Umbilical cord (tissue), 2 donors: ENCODE data around the gene CDH22. TPM values are rescaled to one million over a fixed set of nuclear protein-coding genes. Genes with fewer than 3 reads are reported as not detected.

Experiments
- DNase-seq: peaks from one replicate; pipeline ENCODE4 v3.0.0-alpha.2; 2015; ENCODE audit warnings: low spot score
- total RNA-seq: library from RNA; depleted of rRNA; stranded (reverse); fragments of >200 nt; gene quantifications from one replicate; pipeline ENCODE4 v1.2.3, GENCODE V29; 2014; ENCODE audit warnings: low replicate concordance; ENCODE audit not compliant: insufficient read depth

Gene CDH22
- total RNA-seq, 1 donor from 2014 or later, result 0.24 TPM

DNA sequence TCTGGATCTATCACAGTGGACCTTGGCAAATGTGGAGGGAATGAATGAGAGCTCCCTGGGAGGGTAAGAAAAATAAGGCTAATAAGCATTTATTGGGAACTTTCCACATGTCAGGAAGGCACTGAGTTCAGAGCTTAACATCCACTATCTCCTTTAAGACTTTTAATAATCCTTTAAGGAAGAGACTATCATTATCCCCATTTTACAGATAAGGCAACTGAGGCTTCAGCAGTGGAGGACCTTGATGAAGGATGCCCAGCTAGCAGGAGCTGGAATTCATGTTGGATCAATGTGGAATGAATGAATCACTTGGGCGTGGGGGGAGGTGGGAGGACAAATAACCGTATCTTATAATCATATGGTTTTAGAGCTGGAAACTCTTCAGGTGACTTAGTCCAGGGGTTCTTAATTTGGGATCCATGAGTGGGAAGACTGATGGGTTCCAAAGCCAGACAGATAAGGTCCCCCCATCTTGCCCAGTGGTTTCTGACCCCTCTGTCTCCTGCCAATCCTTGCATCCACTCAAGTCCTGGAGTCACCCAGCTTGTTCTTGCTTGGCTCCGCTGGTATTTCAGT, 135.2 kb downstream of the CDH22 start:
- DNase-seq, result no peak

DNA sequence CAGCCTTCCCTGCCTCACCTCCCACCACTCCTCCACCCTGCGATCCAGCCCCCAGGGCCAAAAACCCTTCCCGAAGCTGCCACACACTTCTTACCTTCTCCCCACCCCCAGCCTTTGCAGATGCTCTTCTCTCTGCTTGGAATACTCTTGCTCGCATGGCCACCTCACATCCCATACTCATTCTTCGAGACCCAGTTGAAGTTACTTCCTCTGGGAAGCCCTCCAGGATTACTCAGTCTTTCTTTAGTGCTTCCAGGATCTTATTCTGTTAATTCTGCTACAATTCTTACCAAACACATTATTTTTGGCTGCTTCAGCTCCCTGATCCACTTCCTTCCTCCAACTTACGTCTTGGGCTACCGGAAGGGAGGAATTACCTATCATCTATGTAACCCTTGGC, 135.8 kb downstream of the CDH22 start:
- DNase-seq, result no peak

DNA sequence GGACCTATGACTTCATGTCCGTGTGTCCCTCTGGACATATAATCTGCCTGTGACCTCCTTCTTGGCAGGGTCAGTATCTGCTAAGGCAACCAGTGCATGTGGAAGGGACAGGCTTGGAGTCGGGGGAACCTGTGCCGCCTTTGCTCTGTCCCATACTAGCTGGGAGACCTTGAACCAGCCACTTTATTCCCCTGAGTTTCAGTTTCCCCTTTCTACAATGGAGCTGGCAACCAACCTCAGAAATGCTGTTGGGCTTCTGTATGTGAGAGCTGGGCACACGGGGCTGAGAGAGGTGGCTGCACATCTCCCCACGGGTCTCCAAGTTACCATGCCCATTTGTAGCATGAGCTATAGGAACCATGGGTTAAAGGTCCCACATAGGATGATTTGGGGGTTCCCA, 136.4 kb downstream of the CDH22 start:
- no peak for DNase-seq

DNA sequence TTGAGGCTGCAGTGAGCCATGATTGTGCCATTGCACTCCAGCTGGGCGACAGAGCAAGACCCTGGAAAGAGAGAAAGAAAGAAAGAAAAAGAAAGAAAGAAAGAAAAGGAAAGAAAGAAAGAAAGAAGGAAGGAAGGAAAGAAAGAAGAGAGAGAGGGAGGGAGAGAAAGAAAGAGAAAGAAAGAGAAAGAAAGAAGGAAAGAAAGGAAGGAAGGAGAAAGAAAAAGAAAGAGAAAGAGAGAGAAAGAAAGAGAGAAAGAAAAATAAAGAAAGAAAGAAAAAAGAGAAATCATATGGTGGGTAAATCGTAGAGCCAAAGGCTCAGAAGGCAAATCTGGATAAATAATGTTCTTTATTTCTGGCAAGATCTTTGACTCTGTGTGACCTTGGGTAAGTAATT, 136.8 kb downstream of the CDH22 start:
- no peak for DNase-seq

DNA sequence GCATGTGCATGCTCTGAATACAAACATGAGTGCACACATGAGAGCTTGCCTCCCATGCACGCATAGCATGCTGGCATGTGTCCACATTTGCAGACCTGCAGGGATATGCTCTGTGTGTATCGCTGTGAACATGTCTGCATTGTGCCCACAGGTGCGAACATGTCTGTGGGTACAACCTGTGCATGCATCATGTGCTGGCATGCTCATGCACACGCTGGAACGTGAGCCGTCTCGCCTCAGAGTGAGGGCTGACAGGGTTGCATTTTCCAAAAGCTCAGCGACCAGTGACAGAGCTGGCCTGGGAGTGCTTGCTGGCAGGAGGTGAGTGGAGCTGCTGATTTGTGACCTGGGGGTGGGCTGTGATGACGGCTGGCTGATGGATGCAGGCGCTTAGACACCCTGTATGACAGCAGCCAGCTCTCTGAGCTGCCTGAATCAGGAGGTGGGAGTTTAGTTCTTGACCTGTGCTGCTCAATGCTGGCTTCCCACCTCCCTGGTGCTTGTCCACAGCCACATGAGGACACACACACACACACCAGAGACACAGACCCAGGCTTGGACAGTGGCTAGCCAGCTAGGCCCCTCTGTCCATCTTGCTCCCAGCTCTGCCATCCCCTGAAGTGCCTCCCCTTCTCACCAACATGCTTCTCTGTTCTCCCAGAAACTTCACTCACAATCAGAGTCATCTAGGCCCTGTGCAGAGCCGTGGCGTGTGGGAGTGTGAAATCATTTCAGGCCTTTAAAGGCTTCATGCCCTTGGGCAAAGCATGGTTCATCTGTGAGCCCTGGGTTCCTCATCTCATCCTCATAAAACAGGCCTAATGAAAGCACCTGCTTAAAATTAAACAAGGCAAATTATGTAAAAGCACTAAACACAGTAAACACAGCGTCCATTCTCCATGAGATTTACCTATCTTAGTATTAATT, 138.8 kb downstream of the CDH22 start:
- peak; percentile 8 for DNase-seq

DNA sequence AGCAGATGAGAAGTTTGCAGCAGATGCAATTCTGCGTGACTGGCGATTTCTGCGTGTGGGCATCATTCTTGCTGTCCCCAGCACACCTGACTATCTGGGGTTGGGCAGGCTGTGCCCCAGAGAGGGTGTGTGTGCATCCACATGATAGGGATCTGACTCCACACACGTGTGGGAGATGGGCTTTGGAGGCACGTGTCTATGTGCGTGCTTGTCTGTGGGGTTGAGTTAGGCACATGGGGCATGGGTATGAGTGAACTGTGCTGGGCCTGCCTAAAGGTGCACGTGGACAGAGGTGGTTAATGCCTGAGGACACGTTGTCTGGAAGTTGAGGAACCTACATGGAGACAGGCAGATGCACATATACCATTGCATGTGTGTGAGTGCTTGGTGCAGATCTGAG, 139.9 kb downstream of the CDH22 start:
- no peak for DNase-seq

DNA sequence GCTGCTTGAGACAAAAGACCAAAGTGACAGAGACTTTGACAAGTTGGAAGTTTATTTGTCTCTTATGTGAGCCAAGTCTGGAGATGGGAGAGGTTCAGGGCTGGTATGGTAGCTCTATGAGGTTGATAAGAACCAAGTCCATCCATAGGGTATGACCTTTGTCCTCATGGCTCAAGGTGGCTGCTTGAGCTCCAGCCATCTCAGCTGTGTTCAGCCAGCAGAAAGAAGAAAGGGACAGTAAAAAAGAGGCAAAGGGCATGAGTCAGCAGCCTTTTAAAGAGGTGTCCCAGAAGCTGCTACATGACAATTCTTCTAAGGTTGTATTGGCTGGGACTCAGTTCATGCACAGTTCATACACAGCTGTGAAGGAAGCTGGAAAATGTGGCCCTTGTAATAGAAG, 141.2 kb downstream of the CDH22 start:
- DNase-seq, result no peak

DNA sequence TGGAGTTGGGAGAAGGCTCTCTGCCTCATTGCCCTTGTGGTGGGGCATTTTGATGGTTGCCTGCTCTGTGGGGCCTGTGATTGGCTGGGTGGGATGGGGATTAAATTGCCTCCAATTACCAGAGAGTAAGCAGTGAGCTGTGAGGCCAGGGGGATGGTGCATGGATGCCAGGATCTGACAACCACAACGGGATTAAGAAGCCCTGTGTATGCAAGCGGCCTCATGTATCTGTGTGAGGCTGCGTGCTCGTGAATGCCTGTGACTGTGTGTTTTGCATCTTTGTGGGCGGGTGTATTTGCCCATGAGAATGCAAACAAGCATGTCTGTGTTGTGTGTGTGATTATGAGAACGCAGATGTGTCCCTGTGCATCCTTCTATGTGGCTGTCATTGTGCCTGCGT, 144.0 kb downstream of the CDH22 start:
- DNase-seq, result no peak

DNA sequence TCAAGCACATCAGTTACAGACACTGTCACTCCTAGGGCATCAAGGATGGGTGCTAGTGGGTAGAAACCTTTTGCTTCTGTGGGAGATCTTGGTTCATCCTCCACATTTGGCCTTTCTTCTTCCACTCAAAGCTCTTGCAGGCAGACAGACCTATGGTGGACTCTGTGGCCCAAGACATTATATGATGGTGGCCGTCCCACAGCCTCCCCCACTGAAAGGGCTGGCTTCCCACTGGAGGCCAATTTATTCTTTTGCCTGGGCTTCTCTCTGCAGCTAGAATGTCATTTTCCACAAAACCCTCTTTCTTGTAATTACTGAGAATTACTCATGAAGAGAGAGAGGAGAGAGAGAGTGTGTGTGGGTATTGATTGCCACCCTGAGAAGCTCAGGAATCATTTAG, 146.4 kb downstream of the CDH22 start:
- DNase-seq, result no peak

DNA sequence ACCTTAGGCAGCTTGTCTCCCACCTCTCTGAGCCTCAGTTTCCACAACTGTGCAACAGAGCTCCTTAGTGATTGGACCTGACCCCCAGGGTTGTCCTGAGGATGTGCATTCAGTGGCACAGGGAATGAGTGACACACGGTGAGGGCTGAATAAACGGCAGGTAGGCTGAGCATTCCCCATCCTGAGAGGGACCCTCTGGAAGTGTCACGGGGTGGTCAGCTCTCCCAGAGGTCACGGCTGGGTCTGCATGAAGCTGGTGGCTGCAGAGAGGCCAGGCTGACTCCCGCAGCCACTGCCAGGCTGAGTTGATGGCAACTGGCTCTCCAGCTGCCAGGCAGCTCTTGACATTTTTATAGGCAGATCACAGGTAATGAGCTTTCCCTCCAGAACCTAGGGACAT, 147.6 kb downstream of the CDH22 start:
- no peak for DNase-seq

DNA sequence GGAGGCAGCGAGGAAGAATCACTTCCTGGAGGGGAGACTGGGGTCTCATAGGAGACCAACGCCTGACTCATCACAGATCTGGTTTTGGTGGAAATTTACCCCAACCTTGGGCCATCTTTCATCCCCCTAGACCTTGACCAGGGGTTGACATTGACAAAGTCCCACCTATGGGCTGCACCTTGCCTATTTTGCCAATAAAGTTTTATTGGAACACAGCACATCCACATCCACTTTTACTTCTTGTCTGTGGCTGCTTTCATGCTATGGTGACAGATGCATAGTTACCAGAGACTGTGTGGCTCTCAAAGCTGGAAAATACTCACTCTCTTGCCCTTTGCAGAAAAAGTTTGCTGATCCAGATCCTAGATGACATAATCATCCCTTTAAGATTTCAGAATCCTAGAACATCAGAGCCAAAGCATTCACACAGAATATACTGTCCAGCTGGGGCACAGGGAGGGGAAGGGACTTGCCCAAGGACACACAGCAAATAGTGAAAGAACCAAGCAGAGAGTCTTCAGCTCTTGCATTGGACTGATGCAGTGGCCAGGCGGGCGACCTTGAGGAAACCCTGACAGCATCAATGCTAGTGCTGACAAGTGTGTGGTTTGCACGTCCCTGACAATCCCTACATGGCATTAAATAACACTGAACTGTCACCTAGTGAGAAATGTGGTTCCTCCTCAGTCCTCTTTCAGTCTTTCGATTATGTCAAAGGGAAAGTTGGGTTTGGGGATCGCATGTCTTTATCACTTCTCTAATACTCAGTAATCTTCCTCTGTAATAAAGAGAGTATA, 149.0 kb downstream of the CDH22 start:
- DNase-seq, result no peak

DNA sequence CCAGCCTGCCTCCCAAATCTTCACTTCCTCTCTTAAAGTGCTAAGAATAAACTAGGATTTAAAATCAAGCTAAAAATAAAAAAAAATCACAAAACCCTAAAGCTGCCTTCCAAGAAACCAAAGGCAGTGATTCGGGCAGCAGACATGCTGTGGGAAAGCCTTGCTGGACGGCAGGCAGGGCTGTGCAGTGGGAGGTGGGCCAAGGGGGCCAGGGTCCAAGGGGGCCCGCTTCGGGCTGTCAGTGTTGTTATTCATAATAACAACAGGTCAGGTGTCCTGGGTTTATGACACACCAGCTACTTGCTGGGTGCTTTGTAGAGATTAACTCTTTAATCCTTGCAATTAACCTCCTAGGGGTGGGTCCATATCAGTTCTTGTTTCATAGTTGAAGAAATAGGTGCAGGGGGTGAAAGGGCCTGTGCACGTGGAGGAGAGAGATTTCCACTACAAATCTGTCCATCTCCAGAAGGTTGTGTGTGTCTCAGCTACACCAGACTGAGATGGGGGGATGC, 149.8 kb downstream of the CDH22 start:
- no peak for DNase-seq

DNA sequence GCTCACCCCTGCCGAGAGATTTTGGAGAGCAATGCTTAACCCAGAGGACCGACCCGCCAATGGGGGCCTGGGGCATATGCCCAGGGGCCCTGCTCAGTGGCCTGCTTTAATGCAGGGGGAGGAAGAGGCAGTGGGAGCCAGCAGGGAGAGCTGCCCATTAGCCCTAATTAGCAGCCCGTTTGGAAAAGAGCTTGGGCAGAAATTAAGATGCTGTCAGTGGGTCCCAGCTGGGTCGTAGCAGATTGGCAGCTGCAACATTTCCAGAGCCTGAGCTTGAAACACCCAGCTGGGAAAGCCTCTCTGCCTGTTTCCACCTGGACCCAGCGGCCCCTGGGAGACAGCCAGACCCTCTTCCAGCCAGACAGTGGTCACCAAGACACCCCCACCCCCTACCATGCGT, 150.7 kb downstream of the CDH22 start:
- DNase-seq, result no peak

DNA sequence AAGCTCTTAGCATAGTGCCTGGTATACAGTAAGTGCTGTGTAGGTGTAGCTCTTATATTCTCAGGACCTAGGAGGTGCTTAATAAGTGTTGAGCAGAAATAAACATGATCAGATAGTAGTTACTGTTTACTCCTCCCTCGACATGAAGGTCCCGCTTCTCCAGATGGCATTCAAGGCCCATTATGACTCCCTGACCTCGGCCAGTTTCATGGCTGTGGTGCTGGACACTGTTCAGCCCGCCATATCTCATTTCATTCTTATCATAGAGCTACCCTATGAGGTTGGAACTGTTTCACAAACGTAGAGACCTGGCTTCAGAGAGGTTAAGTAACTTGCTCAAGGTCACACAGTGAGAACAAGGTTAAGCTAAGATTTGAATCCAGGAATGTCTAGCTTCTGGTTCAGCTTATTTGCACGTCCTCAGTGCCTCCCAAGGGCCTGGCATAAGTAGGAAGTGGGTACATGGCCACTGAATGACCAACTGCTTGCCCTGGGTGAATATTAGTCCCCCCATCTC, 151.2 kb downstream of the CDH22 start:
- no peak for DNase-seq

DNA sequence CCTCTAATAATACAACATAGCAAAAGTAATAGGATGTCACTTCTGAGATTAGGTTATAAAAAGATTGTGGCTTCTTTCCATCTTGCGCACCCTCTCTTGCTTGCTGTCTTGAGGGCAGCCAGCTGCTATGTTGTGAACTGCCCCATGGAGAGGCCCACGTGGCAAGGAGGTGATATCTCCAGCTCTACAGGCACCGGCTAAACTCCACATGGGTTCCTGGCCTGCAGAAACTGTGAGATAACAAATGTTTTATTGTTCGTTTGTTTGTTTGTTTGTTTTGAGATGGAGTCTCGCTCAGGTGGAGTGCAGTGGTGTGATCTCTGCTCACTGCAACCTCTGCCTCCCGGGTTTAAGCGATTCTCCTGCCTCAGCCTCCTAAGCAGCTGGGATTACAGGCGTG, 152.2 kb downstream of the CDH22 start:
- no peak for DNase-seq

DNA sequence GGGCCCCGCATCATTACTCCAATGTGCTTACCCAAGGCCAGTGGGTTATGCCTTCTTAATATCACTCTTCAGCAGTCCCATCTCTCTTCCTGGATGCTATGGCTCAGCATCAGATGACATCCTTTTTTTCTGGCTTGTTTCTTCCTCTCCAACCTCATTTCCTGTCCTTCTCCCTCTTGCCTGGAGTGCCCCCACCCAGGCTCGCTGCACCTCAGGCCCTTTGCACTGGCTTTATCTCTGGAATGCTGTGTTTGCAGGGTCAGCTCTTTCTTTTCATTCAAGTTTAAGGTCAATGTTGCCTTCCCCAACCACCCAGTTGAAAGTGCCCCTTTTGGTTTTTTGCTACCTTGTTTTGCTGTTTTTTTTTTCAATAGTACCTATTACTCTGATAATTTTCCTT, 153.5 kb downstream of the CDH22 start:
- no peak for DNase-seq

DNA sequence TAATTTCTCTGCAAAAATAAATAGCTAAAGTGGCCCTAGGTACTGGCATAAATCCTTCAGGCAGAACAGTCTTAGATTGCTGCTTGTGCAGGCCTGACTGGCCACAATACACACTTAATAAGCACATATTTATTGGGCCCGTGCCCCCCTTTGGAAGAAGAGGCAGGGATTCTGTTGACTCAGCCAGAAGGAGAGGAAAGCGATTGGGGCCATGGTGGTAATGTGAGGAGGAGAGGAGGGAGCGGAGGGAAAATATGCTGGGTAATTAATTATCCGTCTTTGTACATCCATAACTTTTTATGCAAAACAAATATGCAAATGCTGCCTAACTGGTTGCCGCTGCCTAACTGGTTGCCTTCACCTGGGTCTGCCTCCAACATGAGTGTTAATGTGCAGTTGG, 154.0 kb downstream of the CDH22 start:
- no peak for DNase-seq

DNA sequence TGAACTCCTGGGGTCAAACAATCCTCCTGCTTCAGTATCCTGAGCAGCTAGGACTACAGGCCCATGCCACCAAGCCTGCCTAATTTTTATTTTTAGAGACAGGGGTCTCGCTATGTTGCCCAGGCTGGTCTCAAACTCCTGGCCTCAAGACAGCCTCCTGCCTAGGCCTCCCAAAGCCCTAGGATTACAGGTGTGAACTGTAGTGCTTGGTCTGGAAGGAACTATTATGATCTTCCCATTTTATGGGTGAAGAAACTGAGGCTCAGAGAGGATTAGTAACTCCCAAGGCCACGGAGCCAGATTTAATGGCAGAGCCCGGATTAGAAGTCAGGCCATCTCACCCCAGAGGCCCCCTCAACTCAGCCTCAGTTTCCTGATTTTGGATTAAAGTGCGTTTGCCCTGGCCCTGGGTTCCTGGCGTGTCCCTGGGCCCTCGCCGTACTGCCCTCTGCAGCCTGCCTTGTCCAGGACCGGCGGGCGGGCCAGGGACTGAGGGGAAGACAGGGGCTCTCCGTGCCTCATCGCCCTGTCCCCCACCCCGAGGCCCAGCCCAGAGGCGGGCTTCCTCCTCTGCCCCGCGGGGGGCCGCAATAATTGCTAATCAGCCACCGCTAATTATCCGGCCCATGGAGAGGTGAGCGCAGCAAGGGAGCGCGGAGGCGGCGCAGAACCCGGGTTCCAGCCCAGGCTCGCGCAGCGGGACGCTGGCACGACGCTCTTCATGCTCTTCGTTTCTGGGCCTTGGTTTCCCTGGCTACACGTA, 155.3 kb downstream of the CDH22 start:
- no peak for DNase-seq

DNA sequence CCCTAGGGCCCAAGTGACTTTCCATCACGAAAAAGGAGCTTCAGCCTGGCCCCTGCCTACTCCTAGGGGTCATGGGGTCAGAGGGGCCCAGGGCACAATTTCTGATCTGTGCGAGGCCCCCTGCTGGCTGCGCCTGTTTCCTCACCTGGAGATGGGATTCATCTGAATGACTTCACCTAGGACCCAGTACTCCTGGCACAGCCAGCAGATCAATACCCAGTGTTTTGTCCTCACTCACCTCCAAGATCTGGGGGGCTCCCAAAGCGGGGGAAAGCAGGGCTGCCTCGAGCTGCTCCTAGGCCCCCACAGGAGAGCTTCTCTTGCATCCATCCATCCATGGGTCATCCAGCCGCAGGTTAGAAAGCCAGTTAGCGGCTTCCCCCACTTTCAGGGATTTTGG, 156.4 kb downstream of the CDH22 start:
- DNase-seq, result no peak

DNA sequence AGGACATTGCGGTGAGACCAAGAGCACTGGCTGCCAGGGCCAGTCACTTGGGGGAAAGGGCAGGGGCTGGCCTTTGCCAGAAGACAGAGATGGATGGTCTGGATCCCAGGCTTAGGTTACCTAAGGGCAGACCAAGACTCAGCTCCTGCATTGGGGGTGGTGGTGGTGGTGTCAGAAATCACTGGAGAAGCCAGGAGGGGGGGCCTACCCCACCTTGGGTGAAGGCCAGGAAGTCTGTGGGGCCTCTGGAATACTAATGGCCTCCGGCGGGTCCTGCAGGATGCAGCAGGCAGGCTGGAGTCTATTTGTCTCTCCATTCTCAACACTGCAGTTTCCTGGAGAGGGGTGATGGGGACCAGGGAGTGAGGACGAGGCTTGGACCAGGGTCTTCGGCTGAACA, 157.4 kb downstream of the CDH22 start:
- DNase-seq, result no peak
